GM21390 (cell line): ENCODE results near the gene CNFN.
"Not testable (repeated sequence)": the region's sequence is repeated elsewhere in the genome, so short reads cannot be mapped to it uniquely, and the experiment has no call there.

Experiments used
- ATAC-seq: cut with Tn5 transposase; IDR thresholded peaks from one replicate; pipeline ENCODE4 v1.9.1; 2021; ENCODE audit not compliant: unreplicated experiment

The CNFN gene

DNA sequence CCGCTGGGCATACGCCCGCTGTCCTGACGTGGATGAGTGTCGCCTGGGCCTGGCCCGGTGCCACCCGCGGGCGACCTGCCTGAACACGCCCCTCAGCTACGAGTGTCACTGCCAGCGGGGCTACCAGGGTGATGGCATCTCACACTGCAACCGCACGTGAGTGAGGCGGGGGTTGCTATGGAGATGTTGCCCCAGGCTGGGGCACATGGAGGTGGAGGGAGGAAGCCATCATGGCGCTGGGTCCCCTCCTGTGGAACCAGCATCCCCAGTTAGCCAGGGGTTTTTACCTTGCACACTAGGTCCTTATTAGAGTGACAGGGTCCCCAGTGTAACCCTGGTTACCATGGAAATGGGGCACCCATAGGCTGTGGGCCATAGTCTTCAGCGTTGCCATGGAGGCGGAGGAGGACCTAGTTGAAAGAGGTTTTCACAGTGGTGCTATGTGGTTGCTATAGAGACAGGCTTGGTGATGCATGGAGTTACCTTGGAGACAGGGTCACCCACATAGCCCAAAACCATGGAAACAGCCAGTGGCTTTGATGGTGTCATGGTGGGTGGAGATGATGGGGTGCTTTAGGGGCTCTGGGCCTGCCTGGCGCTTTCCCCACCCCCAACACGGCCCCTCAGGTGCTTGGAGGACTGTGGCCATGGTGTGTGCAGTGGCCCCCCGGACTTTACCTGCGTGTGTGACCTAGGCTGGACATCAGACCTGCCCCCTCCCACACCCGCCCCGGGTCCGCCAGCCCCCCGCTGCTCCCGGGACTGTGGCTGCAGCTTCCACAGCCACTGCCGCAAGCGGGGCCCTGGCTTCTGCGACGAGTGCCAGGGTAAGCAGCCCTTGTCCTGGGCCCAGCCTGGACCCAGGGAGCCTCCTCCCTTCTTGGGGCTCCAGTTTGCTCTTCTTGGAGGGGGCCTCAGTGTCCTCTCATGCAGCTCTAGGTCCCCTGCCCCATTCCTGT lies 37.5 kb downstream of the CNFN start:
- no peak for ATAC-seq

DNA sequence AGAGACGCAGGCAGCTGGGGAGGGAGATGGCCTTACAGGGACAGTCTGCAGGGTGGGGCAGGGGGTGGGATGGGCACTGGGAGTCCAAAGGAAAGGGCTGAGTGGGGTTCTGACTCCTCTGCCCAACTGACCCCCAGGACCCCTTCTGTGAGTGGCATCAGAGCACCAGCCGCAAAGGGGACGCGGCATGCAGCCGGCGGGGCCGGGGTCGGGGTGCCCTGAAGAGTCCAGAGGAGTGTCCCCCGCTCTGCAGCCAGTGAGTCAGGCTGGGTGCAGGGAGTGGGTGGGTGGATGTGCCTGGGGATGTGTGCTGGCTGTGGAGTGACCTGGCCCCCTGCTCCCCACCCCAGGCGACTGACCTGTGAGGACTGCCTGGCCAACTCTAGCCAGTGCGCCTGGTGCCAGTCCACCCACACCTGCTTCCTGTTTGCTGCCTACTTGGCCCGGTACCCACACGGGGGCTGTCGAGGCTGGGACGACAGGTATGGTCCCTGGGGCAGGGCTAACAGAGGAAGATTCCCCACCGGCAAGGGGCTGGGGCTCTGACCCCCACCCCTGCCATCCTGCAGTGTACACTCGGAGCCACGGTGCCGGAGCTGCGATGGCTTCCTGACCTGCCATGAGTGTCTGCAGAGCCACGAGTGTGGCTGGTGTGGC lies 38.9 kb downstream of the CNFN start:
- no peak for ATAC-seq

DNA sequence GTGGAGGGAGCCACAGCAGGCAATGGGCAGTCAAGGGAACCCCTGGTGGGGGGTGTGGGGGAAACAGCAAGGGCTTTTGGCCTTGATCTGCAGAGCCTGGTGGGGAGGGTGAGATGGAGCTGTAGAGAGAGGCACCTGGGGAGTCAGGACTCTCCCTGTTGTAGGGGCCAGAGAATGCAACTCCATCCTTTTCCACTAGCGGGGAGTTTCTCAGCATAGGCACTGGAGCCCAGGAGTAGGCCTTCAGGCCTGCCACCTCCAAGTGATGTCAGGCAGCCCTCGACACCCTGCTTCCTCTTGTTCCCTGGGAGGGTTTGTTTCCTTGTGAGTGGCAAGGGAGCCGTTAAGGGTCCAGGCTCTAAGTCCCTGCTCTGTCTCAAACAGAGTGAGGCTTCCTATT lies 39.7 kb downstream of the CNFN start:
- ATAC-seq, result no peak

DNA sequence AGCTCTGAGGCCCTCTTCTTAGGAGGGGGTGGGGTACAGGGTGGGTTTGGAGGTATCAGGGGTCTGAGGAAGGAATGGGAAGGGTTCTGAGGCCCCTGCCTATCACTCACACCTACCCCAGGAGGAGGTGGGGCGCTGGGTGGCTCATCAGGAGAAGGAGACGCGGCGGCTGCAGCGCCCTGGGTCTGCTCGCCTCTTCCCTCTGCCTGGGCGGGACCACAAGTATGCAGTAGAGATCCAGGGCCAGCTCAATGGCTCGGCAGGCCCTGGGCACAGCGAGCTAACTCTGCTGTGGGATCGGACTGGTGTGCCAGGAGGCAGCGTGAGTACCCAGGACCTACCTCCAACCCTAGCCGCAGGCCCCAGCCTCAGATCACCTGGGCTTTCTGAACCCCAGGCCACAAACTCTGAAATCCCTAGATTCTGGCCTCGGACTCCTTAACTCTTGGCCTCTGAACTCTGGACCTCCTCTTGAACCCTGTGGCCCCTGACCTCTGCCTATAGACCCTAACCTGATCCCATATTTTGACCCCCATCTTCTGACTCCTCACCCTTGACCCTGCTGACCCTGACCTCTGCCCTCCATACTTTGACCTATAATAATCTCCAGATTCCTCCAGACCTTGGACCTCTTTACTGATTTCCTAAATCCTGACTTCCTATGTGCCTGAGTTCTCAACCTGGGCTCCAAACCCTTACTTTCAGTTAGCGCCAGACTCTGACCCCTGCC lies 40.6 kb downstream of the CNFN start:
- no peak for ATAC-seq

DNA sequence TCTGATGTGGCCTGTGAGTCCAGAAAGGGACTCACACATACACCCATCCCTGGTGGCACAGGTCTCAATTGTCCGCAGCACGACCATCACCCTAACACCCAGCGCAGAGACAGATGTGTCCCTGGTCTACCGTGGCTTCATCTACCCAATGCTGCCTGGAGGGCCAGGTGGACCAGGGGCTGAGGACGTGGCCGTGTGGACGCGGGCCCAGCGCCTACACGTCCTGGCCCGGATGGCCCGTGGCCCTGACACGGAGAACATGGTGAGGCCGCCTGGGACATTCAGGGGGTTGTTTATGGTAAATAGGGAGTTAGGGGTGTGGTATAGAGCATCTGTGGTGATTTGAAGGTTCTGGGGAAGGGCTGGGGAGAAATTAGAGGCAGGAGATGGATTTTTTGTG lies 41.9 kb downstream of the CNFN start:
- no peak for ATAC-seq

DNA sequence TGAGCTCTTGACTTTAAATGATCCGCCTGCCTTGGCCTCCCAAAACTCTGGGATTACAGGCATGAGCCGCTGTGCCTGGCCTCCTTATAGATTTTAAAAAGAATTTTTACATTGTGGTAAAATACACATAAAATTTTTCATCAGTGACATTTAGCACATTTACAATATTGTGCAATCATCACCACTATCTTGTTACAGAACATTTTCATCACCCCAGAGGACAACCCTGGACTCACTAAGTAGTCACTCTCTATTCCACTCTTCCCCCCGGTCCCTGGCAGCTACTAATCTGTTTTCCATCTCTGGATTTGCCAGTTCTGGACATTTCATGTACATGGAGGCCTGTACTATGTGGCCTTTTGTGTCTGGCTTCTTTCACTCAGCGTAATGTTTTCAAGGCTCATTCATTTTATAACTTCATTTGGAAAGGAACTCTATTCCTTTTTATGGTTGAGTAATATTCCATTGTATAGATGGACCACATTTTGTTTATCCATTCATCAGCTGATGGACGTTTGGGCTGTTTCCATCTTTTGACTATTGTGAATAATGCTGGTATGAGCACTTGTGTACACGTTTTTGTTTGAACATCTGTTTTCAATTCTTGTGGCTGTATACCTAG lies 44.8 kb downstream of the CNFN start:
- no peak for ATAC-seq

DNA sequence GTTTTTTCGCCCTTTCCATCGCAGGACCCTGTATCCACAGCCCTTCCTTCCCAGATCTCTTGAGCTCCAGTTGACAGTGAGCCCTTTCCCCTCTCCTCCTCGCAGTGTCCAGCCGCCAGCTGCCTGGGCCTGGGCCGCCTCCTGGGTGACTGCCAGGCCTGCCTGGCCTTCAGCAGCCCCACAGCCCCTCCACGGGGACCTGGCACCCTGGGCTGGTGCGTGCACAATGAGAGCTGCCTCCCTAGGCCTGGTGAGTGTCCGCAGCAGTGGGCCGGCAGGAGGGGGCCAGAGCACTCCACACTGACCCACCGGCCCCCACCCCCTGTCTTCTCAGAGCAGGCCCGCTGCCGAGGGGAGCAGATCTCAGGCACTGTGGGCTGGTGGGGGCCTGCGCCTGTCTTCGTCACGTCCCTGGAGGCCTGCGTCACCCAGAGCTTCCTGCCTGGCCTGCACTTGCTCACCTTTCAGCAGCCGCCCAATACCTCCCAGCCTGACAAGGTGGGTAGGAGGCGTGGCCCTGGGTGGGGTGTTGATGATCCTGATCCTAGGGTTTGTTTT lies 45.7 kb downstream of the CNFN start:
- ATAC-seq, result no peak

DNA sequence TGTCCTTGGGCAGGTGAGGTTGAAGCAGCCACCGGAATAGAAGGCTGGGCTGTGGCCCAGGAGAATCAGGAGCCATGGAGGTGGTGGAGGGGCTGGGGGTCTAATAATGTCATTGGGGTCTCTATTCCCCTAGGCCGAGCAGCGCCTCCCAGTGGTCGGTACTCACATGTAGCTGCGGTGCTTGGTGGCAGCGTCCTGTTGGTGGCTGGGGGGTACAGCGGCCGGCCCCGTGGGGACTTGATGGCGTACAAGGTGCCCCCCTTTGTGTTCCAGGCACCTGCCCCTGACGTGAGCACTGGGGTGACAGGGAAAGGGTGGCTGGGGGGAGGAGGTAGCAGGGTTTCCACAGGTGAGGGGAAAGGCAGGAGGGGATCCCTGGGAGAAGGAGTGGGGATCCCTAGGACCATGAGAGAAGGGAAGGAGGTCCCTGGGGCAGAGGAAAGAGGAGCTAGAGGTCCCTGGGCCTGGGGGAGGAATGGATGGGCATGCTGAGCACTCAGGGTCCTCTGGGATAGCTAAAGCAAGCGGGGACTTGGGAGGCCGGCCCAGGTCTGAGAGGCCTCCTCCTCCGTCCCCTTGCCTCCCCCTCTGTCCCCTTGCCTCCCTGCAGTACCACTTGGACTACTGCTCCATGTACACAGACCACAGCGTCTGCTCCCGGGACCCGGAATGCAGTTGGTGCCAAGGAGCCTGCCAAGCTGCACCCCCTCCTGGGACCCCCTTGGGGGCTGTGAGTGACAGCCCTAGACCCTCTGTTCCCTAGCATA lies 46.6 kb downstream of the CNFN start:
- ATAC-seq, result no peak

DNA sequence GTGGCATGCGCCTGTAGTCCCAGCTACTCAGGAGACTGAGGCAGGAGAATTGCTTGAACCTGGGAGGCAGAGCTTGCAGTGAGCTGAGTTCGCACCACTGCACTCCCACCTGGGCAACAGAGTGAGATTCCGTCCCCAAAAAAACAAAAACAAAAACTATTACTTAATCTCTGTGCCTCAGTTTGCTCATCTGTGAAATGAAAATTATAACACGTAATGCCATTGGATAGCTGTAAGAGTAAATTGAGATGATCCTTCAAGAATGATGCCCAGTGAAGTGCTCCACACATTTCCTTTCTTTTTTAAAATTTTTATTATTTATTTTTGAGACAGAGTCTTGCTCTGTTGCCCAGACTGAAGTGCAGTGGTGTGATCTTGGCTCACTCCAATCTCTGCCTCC lies 50.2 kb downstream of the CNFN start:
- not testable (repeated sequence) for ATAC-seq

DNA sequence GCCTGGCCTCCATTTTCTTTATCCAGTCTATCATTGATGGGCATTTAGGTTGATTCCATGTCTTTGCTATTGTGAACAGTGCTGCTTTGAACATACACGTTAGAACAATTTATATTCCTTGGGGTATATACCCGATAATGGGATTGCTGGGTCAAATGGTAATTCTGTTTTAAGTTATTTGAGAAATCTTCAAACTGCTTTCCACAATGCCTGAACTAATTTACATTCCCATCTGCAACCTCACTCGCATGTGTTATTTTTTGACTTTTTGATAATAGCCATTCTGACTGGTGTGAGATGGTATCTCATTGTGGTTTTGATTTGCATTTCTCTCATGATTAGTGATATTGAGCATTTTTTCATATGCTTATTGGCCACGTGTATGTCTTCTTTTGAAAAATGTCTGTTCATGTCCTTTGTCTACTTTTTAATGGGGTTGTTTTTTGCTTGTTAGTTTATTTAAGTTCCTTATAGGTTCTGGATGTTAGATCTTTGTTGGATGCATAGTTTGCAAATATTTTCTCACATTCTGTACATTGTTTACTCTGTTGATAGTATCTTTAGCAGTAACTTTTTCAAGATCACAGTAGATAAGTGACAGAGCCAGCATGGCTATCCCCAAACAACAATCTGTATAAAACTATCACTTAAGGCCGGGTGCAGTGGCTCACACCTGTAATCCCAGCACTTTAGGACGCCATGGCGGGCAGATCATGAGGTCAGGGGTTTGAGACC lies 50.8 kb downstream of the CNFN start:
- ATAC-seq, result not testable (repeated sequence)
